ENCODE results near the gene GTF3C4.

DNA sequence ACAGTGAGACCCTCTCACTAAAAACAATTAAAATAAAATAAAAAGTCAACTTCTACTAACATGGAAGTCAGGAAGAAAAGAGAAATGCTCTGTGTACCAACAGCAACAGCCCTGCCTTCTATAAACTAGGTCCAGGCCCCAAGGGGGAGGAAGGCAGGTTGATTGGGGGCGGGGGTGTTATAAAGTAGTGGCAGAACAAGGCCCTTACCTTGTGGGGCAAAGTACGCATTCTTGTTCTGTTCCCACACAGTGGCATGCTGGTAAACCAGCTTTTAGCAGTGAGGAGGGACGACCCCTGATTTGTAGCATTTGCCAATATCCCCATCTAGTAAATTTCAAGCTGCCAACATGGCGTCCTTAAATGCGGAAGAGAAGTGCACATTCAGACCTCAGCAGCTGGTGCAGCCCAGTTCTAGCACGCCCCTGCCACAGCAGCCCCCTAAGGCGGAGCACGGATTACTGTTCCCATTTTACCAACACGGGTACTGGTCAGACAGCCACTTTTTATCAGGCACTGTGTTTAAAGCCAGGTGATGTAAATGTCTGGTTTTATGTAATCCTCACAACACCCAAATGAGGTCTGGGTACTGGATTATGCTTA is 69.5 kb downstream of the GTF3C4 start:
- TF ChIP-seq, protein P1, sequence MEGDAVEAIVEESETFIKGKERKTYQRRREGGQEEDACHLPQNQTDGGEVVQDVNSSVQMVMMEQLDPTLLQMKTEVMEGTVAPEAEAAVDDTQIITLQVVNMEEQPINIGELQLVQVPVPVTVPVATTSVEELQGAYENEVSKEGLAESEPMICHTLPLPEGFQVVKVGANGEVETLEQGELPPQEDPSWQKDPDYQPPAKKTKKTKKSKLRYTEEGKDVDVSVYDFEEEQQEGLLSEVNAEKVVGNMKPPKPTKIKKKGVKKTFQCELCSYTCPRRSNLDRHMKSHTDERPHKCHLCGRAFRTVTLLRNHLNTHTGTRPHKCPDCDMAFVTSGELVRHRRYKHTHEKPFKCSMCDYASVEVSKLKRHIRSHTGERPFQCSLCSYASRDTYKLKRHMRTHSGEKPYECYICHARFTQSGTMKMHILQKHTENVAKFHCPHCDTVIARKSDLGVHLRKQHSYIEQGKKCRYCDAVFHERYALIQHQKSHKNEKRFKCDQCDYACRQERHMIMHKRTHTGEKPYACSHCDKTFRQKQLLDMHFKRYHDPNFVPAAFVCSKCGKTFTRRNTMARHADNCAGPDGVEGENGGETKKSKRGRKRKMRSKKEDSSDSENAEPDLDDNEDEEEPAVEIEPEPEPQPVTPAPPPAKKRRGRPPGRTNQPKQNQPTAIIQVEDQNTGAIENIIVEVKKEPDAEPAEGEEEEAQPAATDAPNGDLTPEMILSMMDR (IDR thresholded peaks at IDR 0.05; ENCODE audit: insufficient read depth, low read length, poor library complexity, severe bottlenecking): no peak
- TF ChIP-seq EZH2phosphoT487 (conservative IDR thresholded peaks at IDR 0.05; ENCODE audit: low read length): no peak

Measured in SU-DHL-6 (cell line).